Thyroid gland (tissue), 4 donors: ENCODE measurements around the gene ZBTB32.

Source experiments
- POLR2A ChIP-seq, 2 donors: fragments of 450-650 bp; IDR thresholded peaks; one replicate each; pipeline ENCODE4 v1.6.1; 2017; ENCODE audit warnings: antibody characterized with exemption in 2 of 2, mild to moderate bottlenecking in 2 of 2, moderate library complexity in 1 of 2
- TF ChIP-seq, protein P1 (sequence below), 6 experiments: fragments of 200-600 bp in 3 of 6; fragments of 450-650 bp in 3 of 6; sonication (generic) in 3 of 6; IDR thresholded peaks; one replicate each; pipeline ENCODE4 v1.5.1; 2016 to 2019; ENCODE audit warnings: antibody characterized with exemption in 6 of 6, mild to moderate bottlenecking in 2 of 6, inconsistent platforms in 1 of 6, moderate library complexity in 1 of 6

DNA sequence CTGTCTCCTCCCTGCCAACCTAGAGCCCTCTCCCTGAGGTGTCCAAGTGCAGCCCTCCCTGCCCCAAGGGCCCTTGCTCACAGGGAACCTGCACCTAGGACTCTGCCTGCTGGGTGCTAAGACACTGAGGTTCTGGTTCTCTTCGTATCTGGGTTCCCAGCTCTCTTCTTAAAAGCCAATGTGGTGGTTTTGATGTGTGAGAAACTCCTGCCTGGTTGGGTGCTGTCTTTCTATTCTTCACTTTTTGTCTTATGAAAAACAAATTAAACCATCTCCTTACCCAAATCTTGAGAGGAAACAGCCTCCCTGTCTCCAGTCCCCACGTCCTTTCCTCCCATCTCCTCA is 9.1 kb downstream of the ZBTB32 start:
- TF ChIP-seq, protein P1, sequence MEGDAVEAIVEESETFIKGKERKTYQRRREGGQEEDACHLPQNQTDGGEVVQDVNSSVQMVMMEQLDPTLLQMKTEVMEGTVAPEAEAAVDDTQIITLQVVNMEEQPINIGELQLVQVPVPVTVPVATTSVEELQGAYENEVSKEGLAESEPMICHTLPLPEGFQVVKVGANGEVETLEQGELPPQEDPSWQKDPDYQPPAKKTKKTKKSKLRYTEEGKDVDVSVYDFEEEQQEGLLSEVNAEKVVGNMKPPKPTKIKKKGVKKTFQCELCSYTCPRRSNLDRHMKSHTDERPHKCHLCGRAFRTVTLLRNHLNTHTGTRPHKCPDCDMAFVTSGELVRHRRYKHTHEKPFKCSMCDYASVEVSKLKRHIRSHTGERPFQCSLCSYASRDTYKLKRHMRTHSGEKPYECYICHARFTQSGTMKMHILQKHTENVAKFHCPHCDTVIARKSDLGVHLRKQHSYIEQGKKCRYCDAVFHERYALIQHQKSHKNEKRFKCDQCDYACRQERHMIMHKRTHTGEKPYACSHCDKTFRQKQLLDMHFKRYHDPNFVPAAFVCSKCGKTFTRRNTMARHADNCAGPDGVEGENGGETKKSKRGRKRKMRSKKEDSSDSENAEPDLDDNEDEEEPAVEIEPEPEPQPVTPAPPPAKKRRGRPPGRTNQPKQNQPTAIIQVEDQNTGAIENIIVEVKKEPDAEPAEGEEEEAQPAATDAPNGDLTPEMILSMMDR (IDR thresholded peaks at IDR 0.05): no peak
- TF ChIP-seq POLR2A (IDR thresholded peaks at IDR 0.05): no peak
